Effector CD4-positive, alpha-beta T cell (primary cell): ENCODE measurements around the gene LYG2. TPM values are rescaled to one million over a fixed set of nuclear protein-coding genes. Genes with fewer than 3 reads are reported as not detected.
"Not testable (repeated sequence)": the region's sequence is repeated elsewhere in the genome, so short reads cannot be mapped to it uniquely, and the experiment has no call there.

Experiments used
- DNase-seq: peaks from one replicate; pipeline ENCODE4 v3.0.0-alpha.2; 2020
- total RNA-seq: gene quantifications from one replicate; lab custom pipeline; 2026; lab: John Stamatoyannopoulos, UW

The LYG2 gene, protein sequence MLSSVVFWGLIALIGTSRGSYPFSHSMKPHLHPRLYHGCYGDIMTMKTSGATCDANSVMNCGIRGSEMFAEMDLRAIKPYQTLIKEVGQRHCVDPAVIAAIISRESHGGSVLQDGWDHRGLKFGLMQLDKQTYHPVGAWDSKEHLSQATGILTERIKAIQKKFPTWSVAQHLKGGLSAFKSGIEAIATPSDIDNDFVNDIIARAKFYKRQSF
- total RNA-seq = not detected

DNA sequence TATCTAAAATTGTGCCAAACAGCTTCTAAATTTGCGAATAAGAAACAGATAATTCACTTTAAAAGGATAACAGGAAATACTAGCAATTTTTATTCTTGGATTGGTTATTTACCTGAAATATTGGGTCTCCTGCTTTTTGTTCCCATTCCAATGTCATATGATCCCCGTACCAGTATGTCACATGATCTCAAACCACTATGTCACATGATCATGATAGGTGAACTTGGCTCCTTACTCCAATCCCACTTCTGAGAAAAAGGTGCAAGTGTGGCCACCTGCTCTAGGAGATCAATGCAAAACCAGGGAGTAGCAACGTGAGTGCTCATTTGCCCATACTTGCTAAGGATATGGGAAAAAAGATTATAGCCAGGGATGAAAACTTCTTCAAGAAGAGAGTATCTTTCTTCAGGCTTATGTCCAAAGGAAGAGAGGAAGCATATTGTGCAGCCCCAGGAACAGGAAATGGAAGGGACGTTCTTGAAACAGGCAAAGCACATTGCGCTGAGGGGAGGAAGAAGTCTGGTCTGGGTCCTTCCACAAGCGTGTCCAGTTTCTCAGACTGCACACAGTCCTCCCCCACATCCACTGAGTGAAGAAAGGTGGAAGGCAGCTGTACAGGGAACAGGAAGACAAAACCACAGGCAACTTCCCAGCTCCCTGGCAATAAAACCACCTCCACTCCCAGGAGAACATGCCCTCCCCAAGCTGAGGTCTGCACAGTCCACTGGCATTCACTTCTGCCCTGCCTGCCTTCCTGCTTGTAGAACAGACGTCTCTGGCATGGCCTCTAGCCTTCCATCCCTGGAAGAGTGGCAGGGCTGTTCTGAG lies at the start of gene LYG2:
Gene LYG2 (minus strand): TSS at position 176 of the 828 bp plus-strand sequence. CDS start 1,406 bp downstream, outside the sequence.
- no peak for DNase-seq

DNA sequence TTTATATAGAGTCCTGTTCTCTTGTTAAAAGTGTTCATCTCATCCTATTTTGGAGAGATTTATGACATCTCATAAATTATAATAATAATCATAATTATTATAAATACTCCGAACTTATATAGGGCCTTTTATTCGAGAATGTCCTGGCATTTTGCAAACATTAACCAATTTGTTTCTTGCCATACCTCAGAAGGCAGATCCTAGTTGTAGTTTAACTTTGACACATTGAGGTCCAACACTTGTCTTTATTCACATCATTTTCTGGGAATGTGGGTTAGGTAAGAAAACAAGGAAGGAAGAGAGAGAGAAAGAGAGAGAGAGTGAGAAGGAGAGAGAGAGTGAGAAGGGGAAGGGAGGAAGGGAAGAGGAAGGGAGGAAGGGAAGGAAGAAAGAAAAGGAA lies 45.6 kb upstream of the LYG2 start, which contains the start of gene LYG1:
Gene LYG1 (minus strand): TSS at position 101 of the 400 bp plus-strand sequence. CDS start 5,527 bp downstream, outside the sequence.
- DNase-seq = not testable (repeated sequence)

DNA sequence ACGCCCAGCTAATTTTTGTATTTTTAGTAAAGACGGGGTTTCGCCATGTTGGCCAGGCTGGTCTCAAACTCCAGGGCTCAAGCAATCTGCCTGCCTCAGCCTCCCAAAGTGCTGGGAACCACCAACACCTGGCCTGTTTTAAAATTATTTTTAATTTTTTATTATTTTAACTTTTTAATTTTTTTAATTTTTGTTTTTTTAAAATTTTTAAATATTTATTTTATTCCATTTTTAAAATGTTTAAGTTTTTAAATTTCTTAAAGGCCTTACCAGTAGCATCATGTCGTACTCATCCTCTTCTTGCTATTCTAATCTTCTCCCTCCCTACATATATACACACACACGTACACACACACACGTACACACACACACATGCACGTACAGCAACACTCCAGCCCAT lies 44.1 kb upstream of the LYG2 start:
- no peak for DNase-seq

DNA sequence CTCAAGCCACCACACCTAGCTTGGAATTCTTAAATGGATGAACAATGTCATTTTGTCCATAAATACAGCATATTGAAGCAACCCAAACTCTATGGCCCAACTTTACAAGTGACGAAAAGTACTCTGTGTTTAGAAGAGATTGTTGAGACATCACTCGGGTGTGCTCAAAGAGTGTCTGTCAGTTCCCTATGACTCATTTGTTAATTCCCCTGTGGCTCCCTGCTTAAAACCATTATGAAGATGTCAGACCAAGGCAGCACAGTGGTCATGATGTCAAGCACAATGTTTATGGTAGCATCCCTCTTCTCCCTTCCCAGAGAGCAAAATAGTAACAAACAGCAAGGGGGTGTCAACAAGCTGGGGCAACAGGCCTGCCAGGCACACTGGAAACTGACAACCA lies 42.5 kb upstream of the LYG2 start:
- no peak for DNase-seq

DNA sequence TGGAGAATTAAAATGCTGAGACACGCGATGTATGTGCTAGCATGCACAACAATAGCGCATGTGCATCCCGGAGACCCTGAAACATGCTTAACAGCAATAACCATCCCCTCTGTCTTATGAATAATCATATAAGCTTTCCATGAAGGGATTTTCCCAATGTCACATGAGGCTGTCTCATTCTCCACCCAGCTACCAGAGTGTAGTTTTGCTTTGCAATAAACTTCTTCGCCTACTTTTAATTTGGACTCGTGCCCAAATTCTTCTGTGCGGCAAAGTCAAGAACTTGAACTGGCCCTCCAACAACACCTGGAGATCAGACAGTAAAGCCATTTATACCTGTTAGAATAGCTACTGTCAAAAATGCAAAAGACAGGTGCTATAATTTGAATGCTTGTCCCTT lies 30.1 kb upstream of the LYG2 start:
- DNase-seq = no peak

DNA sequence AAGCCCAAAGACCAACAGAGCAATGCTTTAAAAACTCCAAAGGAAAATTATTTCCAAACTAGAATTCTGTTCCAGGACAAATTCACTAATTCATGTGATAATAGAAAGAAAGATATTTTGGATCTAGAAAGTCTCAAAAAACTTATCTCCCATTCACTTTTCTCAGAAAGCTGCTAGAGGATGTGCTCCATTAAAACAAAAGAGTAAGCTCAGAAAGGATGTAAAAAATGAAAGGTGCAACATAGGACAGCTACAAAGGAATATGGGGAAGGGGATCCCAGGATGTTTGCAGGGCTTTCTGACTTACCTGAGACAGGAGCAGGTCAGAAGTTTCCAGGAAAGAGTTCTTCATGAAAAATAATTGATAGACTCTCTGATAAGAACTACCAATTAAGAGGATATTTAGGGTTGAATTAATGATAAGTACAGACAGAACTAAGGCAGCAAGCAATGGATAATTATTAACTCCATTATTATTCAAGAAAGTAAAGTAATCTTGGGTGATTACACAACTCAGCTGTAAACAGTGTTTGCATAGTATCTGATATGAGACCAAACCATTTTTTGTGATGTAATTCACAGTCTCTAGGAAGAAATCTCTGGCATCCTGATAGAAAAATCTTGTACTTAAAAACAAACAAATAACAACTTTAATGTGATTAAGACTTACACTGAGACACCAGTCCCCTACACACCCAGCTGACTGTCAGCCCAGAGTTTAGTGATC lies 24.7 kb upstream of the LYG2 start:
- no peak for DNase-seq

DNA sequence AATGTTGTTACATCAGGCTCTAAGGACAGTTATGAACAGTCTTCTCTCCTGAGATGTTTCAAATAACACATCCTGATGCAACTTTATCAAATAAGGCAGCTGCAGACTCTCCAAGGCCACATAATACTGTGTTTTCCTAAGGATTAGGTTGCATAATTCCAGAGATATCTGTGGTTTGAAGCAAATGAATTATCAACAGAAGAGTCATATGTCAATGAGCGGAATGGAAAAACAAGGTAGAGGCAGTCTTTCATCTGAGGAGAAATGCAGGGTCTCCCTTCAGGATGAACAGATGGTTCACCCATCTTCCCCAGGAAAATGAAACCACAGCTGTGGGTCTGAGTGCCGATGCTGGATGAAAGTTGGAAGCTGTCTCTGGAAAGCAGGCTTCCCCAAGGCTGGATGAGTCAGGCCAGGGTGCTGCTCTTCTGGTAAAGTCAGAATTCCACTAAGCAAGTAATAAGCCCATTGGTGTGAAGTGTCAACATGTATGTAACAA lies 23.4 kb upstream of the LYG2 start:
- no peak for DNase-seq

DNA sequence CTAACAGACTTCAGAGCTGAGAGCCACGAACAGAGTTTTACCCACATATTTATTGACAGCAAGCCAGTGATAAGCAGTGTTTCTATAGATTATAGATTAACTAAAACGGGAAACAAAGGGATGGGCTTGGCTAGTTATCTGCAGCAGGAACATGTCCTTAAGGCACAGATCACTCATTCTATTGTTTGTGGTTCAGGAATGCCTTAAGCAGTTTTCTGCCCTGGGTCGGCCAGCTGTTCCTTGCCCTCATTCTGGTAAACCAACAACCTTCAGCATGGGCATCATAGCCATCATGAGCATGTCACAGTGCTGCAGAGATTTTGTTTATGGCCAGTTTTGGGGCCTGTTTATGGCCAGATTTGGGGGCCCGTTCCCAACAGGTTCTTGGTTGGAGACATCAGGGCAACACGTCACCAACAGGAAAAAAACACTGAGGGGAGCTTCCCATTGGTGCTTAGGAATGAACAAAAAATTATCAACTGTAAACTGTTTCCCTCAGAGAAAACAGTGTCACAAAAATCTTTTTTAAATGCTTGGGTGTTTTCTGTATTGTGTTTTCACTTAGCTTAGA lies 22.8 kb upstream of the LYG2 start:
- not testable (repeated sequence) for DNase-seq

DNA sequence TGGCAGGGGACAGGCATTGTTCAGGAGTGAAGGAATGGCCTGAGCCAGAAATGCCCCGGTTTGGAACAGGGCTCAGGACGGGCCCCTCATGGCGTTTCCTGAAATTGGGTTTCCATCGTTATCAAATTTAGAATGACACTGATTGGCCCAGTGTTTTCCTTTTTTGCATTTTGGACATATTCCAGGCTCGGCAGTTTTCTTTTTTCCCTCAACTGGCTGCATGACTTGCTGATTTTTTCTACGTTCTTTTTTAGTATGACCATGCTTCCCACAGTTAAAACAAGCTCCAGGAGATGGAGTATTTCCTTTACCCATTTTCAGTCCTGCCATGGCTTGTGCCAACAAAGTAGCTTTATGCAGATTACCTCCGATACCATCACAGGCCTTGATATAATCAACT lies 20.4 kb upstream of the LYG2 start:
- DNase-seq = no peak

DNA sequence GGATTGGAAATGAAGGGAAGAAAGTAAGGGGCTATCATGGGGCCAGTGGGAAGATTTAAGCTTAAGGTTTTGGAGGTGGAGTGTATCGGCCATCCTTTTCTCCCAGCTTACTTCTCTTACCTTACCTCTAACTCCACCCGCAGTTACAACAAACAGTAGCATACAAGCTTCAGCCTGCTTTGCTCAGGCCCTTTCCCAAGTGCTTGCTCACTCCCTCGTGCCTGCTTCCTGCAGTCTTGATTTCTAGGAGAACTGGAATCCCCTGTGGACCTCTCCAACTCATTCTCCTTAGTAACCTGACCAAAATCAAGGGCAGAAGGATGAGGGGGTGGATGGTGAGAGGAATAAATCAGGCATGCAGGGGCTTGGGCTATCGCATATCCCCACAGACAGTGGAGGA lies 5.8 kb upstream of the LYG2 start:
- DNase-seq = no peak

DNA sequence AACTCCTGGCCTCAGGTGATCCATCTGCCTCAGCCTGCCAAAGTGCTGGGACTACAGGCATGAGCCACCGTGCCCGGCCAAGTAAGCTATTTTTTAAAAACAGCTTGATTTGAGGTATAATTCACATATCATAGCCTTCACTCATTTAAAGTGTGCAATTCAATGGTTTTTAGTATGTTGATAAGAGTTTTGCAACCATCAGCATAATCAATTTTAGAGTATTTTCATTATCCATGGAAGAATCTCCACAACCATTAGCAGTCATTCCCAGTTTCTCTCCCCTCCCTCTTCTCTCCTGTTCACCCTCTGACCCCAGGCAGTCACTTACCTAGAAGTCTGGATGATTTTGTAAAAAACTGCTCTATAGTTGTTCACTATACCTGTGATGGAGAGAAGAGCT lies 4.7 kb upstream of the LYG2 start:
- DNase-seq = no peak

DNA sequence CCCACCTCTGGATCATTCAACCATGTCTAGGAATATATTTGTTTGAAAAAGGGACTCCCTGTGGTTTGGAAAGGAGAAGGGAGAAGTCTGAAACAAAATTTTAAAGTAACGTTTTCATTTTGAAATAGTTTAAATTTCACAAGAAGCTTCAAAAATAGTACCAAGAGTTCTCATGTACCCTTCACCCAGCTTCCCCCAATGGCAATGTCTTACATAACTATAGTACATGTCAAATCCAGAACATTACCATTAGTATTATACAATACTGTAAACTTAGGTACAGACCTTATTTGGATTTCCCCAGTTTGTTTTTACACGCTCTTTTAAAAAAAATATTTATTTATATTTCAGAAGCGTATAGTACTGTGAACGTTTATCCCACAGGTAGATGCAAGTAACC lies 4.0 kb upstream of the LYG2 start:
- no peak for DNase-seq

DNA sequence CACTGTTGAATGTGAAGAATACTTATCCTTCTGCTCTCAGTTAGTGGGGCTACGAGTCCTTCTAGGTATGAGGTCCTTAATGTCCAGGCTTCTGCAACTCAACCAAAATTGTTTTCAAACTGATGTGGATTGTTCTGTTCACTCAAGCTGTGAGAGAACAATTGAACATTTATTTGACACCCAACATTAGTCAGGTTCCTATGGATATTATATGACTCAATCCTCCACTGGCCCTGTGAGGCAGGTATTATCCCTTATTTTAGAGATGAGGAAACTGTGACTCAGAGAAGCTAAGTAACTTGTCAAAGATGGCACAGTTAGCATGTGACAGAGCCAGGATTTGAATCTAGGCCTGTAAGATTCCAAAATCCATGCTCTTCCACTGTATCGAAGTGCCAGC lies 1.2 kb upstream of the LYG2 start:
- no peak for DNase-seq

DNA sequence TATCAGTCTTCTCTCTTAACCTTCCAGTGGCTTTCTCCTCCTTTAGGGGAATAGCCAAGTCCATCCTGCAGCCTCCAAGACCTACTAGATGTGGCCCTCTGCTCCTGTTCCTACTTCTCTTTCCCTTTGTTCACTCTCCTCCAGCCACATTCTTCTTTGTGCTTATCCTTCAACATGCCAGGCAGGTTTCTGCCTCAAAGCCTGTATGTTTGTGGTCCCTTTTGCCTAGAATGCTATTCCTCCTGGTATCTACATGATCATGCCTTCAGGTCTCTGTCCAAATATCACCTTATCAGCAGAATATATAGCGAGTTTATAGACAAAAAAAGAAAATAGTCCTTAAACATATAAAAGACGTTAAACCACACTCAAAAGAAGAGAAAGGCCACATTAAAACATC lies 5.5 kb downstream of the LYG2 start:
- DNase-seq = no peak

DNA sequence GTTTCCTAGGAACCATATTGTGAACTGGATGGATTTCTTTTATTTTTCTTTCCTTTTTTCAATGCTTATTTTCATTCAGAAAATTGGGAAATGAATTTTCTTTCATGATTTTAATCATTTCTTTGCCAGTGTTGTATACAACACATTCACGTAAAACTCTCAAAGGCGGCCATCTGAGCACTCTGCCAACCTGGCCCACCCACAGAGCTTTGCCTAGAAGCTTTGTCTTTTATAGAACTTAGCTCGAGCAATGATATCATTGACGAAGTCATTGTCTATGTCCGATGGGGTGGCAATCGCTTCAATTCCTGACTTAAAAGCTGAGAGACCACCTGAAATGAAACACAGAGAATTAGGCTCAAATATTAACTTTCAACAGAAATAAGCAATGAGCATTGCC lies 13.3 kb downstream of the LYG2 start:
- no peak for DNase-seq

DNA sequence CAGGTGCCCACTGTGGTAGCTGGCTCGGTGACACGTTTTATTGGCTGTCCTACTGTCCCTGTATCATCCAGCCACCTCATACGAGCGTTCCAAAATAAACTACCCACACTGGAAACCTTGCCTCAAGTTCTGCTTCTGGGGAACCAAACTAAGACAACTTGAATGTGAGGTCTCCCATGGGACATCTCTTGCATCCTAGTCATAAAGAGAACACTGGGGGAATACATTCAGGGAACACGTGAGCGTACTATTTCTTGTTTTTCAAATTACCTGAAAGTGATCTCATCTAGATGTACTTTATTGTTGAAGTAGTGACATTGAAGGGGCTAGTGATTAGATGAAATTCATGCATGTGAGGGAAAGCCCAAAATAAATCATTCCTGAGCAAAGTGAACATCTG lies 15.0 kb downstream of the LYG2 start:
- DNase-seq = no peak

DNA sequence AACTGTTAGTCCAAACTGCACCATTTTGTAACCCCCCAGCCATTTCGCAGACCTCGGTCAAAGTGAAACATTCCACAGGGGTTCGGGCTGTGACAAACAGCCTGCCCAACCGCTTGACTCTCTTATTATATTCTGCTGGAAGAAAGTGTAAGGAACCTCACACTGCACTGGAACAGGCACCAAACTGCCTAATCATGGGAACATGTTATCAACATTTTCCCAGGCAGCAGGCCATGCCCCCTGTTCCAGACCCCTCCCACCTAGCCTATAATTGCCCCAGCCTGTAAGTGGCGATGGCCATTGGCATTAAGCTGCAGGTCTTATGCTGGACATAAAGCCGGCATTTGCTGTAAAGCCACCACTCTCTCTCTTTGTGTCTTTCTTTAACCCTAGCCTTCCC lies 16.9 kb downstream of the LYG2 start:
- no peak for DNase-seq

DNA sequence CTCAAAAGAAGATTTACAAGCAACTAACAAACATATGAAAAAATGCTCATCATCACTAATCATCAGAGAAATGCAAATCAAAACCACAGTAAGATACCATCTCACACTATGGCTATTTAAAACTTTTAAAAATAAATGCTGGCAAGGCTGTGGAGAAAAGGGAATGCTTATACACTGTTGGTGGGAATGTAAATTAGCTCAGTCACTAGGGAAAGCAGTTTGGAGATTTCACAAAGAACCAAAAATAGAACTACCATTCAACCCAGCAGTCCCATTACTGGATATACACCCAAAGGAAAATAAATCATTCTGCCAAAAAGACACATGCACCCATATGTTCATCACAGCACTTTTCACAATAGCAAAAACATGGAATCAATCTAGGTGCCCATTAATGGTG lies 22.3 kb downstream of the LYG2 start:
- not testable (repeated sequence) for DNase-seq

DNA sequence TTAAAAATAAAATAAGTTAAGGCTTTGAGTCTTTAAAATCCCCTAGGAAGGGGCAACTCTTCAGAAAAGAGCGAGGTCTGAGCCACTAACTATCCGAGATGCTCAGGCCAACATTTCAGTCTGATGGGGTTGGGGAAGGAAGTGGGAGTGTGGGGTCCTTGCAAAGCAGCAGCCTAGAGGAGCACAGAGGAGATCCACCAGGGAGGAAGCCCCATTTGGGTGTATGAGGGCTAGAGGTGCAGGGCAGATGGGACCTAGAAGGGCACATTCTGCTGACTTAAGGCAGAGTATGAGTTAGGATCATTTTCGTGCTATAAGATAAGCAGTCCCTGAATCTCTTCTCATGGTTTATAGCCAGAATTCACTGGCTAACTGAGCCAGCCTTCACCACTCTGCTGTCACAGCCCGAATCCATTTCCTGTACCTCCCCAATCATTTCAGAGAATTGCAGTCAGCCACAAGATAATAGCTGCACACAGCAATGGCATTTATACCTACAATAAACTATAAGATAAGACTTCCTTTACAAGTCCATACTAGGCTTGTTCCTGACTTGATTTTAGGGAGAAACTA lies 37.5 kb downstream of the LYG2 start:
- DNase-seq = no peak

DNA sequence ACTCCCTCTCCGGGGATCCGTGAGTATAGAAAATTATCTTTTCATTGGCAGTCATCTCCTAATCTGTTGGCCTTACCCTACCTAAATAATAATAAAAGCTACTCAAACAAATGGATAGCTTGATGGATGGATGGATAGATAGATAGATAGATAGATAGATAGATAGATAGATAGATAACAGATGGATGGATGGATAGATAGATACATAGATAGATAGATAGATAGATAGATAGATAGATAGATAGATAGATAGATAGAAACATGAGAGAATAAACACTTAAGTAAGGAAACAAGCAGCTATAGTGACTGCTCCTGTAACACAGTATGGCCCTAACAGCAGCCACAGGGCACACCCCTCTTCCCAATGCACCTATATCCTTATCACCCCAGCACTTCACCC lies 39.4 kb downstream of the LYG2 start:
- no peak for DNase-seq

DNA sequence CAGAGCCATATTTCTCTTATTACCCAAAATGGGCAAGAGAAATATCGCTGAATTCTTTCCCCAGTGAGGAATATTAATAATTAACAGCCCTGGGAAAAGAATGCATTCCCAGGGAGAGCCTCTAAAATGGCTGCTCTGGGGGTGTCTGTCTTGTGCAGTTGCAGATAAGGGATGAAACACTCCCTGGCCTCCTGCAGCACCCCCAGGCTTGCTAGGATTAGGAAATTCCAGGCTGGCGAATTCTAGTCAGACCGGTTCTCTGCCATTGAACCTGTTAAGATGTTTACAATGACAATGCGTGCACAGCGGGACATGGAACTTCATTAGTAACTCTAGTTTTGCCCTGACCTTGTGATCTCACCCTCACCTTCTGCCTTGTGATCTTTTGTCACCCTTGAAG lies 50.0 kb downstream of the LYG2 start:
- no peak for DNase-seq

DNA sequence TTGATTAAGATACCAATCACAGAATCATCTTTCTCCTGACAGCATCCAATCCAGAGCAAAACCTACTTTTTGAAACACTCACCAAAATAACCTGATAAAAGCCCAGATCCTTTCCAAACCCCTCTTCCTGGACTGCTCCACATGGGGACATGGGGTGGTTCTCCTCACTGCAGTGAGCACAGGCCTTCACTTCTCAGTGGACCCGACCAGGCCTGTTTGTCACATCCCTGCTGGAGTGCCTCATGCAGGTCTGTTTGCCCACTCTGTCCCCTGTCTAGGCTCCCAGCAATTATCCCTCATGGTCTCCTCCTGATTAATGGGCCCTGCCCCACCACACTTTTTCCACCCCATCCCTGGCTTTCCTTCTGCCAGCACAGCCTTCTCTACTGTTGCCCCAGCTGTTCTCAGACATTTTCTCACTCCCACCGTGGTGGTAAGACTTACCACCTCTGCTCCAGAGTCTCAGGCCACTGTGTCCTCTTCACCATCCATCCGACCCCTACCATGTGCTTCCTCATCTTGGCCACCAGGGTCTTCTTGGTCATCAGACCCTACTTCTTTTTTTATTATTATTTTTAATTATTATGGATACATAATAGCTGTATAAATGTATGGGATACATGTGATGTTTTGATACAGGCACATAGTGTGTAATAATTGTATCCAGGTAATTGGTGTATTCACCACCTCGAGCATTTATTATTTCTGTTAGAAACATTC lies 53.3 kb downstream of the LYG2 start:
- DNase-seq = no peak
